ENCODE measurements around the gene SHC2.
A peak's percentile ranks its signal among the peaks of the same experiment; 100 is the strongest.

SHC2 gene

GRCh38 chr19:435056-435706 lies 25.7 kb downstream of the SHC2 start (continued):
- no peak for TF ChIP-seq ZSCAN5A (tag by site-specific recombination; IDR thresholded peaks at IDR 0.05)
- no peak for TF ChIP-seq ZNF221 (tag by site-specific recombination; IDR thresholded peaks at IDR 0.05; ENCODE audit: borderline replicate concordance)
- TF ChIP-seq KLF10 (tag by site-specific recombination; IDR thresholded peaks at IDR 0.05): no peak
- TF ChIP-seq ZBTB21 (tag by site-specific recombination; IDR thresholded peaks at IDR 0.05): no peak
- TF ChIP-seq ZNF623 (tag by site-specific recombination; IDR thresholded peaks at IDR 0.05): no peak
- TF ChIP-seq ZNF658 (tag by site-specific recombination; IDR thresholded peaks at IDR 0.05): no peak

DNA sequence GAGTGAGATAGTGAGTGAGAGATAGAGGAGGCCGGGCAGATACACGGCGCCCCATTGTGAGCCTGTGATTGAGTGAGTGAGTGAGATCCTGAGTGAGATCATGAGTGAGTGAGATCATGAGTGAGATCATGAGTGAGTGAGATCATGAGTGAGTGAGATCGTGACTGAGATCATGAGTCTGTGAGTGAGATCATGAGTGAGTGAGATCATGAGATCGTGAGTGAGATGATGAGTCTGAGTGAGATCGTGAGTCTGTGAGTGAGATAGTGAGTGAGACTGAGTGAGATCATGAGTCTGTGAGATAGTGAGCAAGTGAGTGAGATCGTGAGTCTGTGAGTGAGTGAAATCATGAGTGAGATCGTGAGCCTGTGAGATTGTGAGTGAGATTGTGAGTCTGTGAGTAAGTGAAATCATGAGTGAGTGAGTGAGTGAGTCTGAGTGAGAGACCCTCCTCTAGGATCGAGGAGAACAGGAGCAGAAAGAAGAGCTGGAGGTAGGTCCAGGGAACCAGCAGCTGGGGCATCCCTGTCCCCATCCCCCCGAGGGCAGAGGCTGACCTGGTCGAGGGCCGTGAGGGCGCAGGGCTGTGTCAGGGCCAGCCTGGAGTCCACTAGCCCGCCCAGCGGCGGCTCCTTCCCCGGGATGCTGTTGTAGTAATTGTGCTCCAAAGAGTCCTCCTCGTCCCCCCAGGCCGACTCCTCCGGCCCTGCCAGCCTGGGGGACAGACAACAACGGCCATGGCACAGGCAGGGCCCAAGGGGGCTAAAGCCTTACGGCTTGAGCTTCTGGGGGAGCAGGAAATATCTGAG lies 26.5 kb downstream of the SHC2 start:
- Histone ChIP-seq H3K9me3 (ENCODE audit: control insufficient read depth, insufficient read depth, low read depth, low read length) (no peaks in the 10 kb centered on the region), H3K4me1 (ENCODE audit: control insufficient read depth, insufficient read depth, low read length) (no peaks in the 10 kb centered on the region), H3K4me3 (ENCODE audit: low read depth, low read length) (no peak overlapping the region), H3K36me3 (ENCODE audit: control insufficient read depth in 2 of 2, insufficient read depth in 1 of 2, low read length in 2 of 2) (peaks cover 3 to 42% of the 10 kb centered on the region in 2 experiments; a peak in 1 of 3 replicates), H3K27ac (ENCODE audit: extremely low read depth, low read depth, low read length) (peak overlapping the region; percentile 34; the same call in 1 of the 2 replicates)
- CTCF ChIA-PET: no interaction called here
- POLR2A ChIA-PET: no interaction called here
- TF ChIP-seq ZNF558 (tag by site-specific recombination; IDR thresholded peaks at IDR 0.05): peak; percentile 86
- no peak for TF ChIP-seq ZNF449 (tag by site-specific recombination; IDR thresholded peaks at IDR 0.05)
- peak; percentile 100 for TF ChIP-seq ZNF639 (tag by site-specific recombination; IDR thresholded peaks at IDR 0.05)
- no peak for TF ChIP-seq FEZF1 (tag by site-specific recombination; IDR thresholded peaks at IDR 0.05)
- TF ChIP-seq ZNF114 (tag by site-specific recombination; IDR thresholded peaks at IDR 0.05): 0 out of 2 replicates have a peak, but pooled peaks have one; percentile 73
- TF ChIP-seq, protein P1, sequence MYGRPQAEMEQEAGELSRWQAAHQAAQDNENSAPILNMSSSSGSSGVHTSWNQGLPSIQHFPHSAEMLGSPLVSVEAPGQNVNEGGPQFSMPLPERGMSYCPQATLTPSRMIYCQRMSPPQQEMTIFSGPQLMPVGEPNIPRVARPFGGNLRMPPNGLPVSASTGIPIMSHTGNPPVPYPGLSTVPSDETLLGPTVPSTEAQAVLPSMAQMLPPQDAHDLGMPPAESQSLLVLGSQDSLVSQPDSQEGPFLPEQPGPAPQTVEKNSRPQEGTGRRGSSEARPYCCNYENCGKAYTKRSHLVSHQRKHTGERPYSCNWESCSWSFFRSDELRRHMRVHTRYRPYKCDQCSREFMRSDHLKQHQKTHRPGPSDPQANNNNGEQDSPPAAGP (tag by site-specific recombination; IDR thresholded peaks at IDR 0.05): peak; percentile 84
- TF ChIP-seq ZSCAN23 (tag by site-specific recombination; IDR thresholded peaks at IDR 0.05): peak; percentile 79; the same call in 1 of the 2 replicates
- TF ChIP-seq, protein P2, sequence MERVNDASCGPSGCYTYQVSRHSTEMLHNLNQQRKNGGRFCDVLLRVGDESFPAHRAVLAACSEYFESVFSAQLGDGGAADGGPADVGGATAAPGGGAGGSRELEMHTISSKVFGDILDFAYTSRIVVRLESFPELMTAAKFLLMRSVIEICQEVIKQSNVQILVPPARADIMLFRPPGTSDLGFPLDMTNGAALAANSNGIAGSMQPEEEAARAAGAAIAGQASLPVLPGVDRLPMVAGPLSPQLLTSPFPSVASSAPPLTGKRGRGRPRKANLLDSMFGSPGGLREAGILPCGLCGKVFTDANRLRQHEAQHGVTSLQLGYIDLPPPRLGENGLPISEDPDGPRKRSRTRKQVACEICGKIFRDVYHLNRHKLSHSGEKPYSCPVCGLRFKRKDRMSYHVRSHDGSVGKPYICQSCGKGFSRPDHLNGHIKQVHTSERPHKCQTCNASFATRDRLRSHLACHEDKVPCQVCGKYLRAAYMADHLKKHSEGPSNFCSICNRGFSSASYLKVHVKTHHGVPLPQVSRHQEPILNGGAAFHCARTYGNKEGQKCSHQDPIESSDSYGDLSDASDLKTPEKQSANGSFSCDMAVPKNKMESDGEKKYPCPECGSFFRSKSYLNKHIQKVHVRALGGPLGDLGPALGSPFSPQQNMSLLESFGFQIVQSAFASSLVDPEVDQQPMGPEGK (tag by site-specific recombination; IDR thresholded peaks at IDR 0.05): no peak
- TF ChIP-seq, protein P3, sequence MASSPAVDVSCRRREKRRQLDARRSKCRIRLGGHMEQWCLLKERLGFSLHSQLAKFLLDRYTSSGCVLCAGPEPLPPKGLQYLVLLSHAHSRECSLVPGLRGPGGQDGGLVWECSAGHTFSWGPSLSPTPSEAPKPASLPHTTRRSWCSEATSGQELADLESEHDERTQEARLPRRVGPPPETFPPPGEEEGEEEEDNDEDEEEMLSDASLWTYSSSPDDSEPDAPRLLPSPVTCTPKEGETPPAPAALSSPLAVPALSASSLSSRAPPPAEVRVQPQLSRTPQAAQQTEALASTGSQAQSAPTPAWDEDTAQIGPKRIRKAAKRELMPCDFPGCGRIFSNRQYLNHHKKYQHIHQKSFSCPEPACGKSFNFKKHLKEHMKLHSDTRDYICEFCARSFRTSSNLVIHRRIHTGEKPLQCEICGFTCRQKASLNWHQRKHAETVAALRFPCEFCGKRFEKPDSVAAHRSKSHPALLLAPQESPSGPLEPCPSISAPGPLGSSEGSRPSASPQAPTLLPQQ (tag by site-specific recombination; IDR thresholded peaks at IDR 0.05): peak; percentile 47; the same call in 1 of the 2 replicates
- TF ChIP-seq GFI1B (tag by site-specific recombination; IDR thresholded peaks at IDR 0.05): 0 out of 2 replicates have a peak, but pooled peaks have one; percentile 8
- TF ChIP-seq PRDM4 (tag by site-specific recombination; IDR thresholded peaks at IDR 0.05): no peak
- peak; percentile 89; the same call in 1 of the 2 replicates for TF ChIP-seq ZNF416 (tag by site-specific recombination; IDR thresholded peaks at IDR 0.05)
- peak; percentile 88; the same call in 1 of the 2 replicates for TF ChIP-seq ZNF473 (tag by site-specific recombination; IDR thresholded peaks at IDR 0.05)
- TF ChIP-seq SALL2 (tag by site-specific recombination; IDR thresholded peaks at IDR 0.05; ENCODE audit: borderline replicate concordance): 0 out of 2 replicates have a peak, but pooled peaks have one; percentile 72
- TF ChIP-seq, protein P4, sequence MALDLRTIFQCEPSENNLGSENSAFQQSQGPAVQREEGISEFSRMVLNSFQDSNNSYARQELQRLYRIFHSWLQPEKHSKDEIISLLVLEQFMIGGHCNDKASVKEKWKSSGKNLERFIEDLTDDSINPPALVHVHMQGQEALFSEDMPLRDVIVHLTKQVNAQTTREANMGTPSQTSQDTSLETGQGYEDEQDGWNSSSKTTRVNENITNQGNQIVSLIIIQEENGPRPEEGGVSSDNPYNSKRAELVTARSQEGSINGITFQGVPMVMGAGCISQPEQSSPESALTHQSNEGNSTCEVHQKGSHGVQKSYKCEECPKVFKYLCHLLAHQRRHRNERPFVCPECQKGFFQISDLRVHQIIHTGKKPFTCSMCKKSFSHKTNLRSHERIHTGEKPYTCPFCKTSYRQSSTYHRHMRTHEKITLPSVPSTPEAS (tag by site-specific recombination; IDR thresholded peaks at IDR 0.05): peak; percentile 54; the same call in 1 of the 2 replicates

Measured in HEK293 (cell line).